Spleen (tissue), 11 donors: ENCODE data around the gene URGCP. TPM values are rescaled to one million over a fixed set of nuclear protein-coding genes. Genes with fewer than 3 reads are reported as not detected.

Source experiments
- DNase-seq: peaks from one replicate; pipeline ENCODE4 v3.0.0-alpha.2; 2020
- H3K27ac ChIP-seq, 8 donors: fragments of 200-600 bp; sonication (generic) in 7 of 8; 1 replicate in 4 of 8; 2 replicates in 4 of 8; pipeline versions ENCODE4 v1.5.0 to v1.8.0; 2016 to 2021; ENCODE audit warnings: inconsistent platforms in 4 of 8, mild to moderate bottlenecking in 4 of 8, moderate library complexity in 1 of 8
- H3K27me3 ChIP-seq, 7 donors: fragments of 200-600 bp; sonication (generic) in 6 of 7; replicated peaks in 1 of 7; 1 replicate in 4 of 7; 2 replicates in 3 of 7; pipeline versions ENCODE4 v1.5.0 to v1.8.0; 2016 to 2021; ENCODE audit warnings: inconsistent platforms in 3 of 7, mild to moderate bottlenecking in 1 of 7
- H3K36me3 ChIP-seq, 6 donors: fragments of 200-600 bp; sonication (generic) in 5 of 6; 1 replicate in 4 of 6; 2 replicates in 2 of 6; pipeline versions ENCODE4 v1.5.0 to v1.8.0; 2016 to 2021; ENCODE audit warnings: inconsistent platforms in 2 of 6
- H3K4me1 ChIP-seq, 6 donors: fragments of 200-600 bp; sonication (generic) in 5 of 6; 1 replicate in 3 of 6; 2 replicates in 3 of 6; pipeline versions ENCODE4 v1.5.0 to v1.8.0; 2016 to 2021; ENCODE audit warnings: inconsistent platforms in 3 of 6
- H3K4me3 ChIP-seq, 8 donors: fragments of 200-600 bp; sonication (generic) in 7 of 8; 1 replicate in 4 of 8; 2 replicates in 4 of 8; pipeline versions ENCODE4 v1.5.0 to v1.8.0; 2016 to 2021; ENCODE audit warnings: inconsistent platforms in 4 of 8, mild to moderate bottlenecking in 4 of 8, moderate library complexity in 2 of 8
- H3K9me3 ChIP-seq, 8 donors: fragments of 200-600 bp; sonication (generic) in 7 of 8; 1 replicate in 4 of 8; 2 replicates in 4 of 8; pipeline versions ENCODE4 v1.5.0 to v1.8.0; 2016 to 2021; ENCODE audit warnings: inconsistent platforms in 4 of 8
- CTCF ChIP-seq, 11 experiments: fragments of 200-600 bp in 7 of 11; fragments of 450-650 bp in 4 of 11; sonication (generic) in 4 of 11; IDR thresholded peaks in 8 of 11; conservative IDR thresholded peaks in 3 of 11; 1 replicate in 7 of 11; 2 replicates in 4 of 11; pipeline versions ENCODE4 v1.4.0 to v1.8.0; 2016 to 2021; ENCODE audit warnings: antibody characterized with exemption in 11 of 11, inconsistent platforms in 4 of 11, mild to moderate bottlenecking in 1 of 11
- POLR2A ChIP-seq, 3 donors: fragments of 450-650 bp; IDR thresholded peaks; one replicate each; pipeline ENCODE4 v1.5.1; 2017; ENCODE audit warnings: antibody characterized with exemption in 3 of 3, mild to moderate bottlenecking in 1 of 3
- POLR2AphosphoS5 ChIP-seq, 3 donors: sonication (generic); formaldehyde crosslinking; IDR thresholded peaks; one replicate each; pipeline ENCODE4 v1.5.1; 2017; ENCODE audit warnings: antibody characterized with exemption in 3 of 3
- WGBS, 5 donors: extraction: QIAGEN DNeasy Blood & Tissue Kit in 3 of 5; methylation state at CpG; one replicate each; pipeline versions ENCODE4 v1.1.5 to v1.1.7; 2013 to 2018; 5-methylcytosine and 5-hydroxymethylcytosine counted together
- intact Hi-C: fragments of 100-400 bp; cut with DNase I; formaldehyde crosslinking; loops from one replicate; pipeline ENCODE4 v1.15.0; 2023; ENCODE audit warnings: low total_unique reads
- polyA plus RNA-seq, 3 donors: library from polyadenylated mRNA; stranded (reverse); fragments of 200-250 nt; gene quantifications; one replicate each; pipeline ENCODE4 v1.2.1, GENCODE V29; 2013
- total RNA-seq, 7 donors: library from RNA; depleted of rRNA in 3 of 7; stranded (reverse); fragments of >200 nt in 3 of 7; fragmentation: NEBNext Ultra II Directional in 4 of 7; extraction: Animal tissue kit (Norgen Biotek cat#: 25700) in 4 of 7; gene quantifications; one replicate each; pipeline versions ENCODE4 v1.1.0 to v1.2.1, GENCODE V29; 2016 to 2021
- donor health status: healthy with polysubstance abuse.
- donor health status: DM: no; HTN: no; CAD: no; lungs with moderate emphysema.
- donor health status: DM: no; HTN: no; CAD: no.
- donor health status: Bipolar disorder and iron deficiency.
- donor health status: healthy.
- donor health status: DM: no; HTN: no; CAD: no.
- donor health status: DM: yes; HTN: yes; CAD: no.

URGCP gene
- total and polyA plus RNA-seq, 10 donors: 8.6 to 32.1 (median 24.6) TPM

GRCh38 chr7:43869867-43870240 lies 36.5 kb downstream of the URGCP start:
- Histone ChIP-seq H3K4me3 (peak overlapping the region; percentile 71 to 94 (median 80)), H3K27me3 (no peaks in the 10 kb centered on the region), H3K4me1 (peaks cover 9 to 33% (median 22%) of the 10 kb centered on the region in 6 donors), H3K36me3 (peaks cover 0 to 35% (median 20%) of the 10 kb centered on the region in 6 donors), H3K9me3 (no peaks in the 10 kb centered on the region), H3K27ac (peak overlapping the region; percentile 74 to 90 (median 82))
- 30 to 38% (median 34%) methylated on average over 13 of the region's 13 CpGs for WGBS, 5 donors
- intact Hi-C loops: no loop called here
- TF ChIP-seq CTCF (IDR thresholded peaks at IDR 0.05 in 8 of 11, conservative IDR thresholded peaks at IDR 0.05 in 3 of 11) (no peak), POLR2AphosphoS5 (IDR thresholded peaks at IDR 0.05) (no peak), POLR2A (IDR thresholded peaks at IDR 0.05) (no peak)
- DNase-seq: peak; percentile 70

- Histone ChIP-seq H3K9me3 (no peaks in the 10 kb centered on the region), H3K4me1 (peaks cover 9 to 33% (median 22%) of the 10 kb centered on the region in 6 donors), H3K4me3 (peak within 1 kb of the TSS; percentile 71 to 94 (median 80)), H3K27me3 (no peaks in the 10 kb centered on the region), H3K27ac (peak within 1 kb of the TSS; percentile 74 to 90 (median 82)), H3K36me3 (peaks cover 0 to 31% (median 20%) of the 10 kb centered on the region in 6 donors)
- DNase-seq: peak; percentile 99
- TF ChIP-seq CTCF (IDR thresholded peaks at IDR 0.05 in 8 of 11, conservative IDR thresholded peaks at IDR 0.05 in 3 of 11): no peak
- TF ChIP-seq POLR2A (IDR thresholded peaks at IDR 0.05): peak in 1 of 3 donors; percentile 11
- TF ChIP-seq POLR2AphosphoS5 (IDR thresholded peaks at IDR 0.05): peak; percentile 94 to 95 (median 95)
- intact Hi-C loops: no loop called here
- 0 to 1% (median 0%) methylated on average over 50 to 81 of the region's 81 CpGs for WGBS, 5 donors
These were observed 37.2 kb downstream of the URGCP start, which contains the start of gene MRPS24 for GRCh38 chr7:43869006-43869866. Gene MRPS24 (minus strand): TSS chr7:43869517. CDS start chr7:43869495, 22 bp downstream.

GRCh38 chr7:43868681-43869005 lies 37.8 kb downstream of the URGCP start:
- Histone ChIP-seq H3K4me1 (peaks cover 9 to 33% (median 22%) of the 10 kb centered on the region in 6 donors), H3K4me3 (peak overlapping the region; percentile 71 to 94 (median 80)), H3K27ac (peak overlapping the region in 6 of 8 donors; percentile 74 to 90 (median 84)), H3K9me3 (no peaks in the 10 kb centered on the region), H3K27me3 (no peaks in the 10 kb centered on the region), H3K36me3 (peaks cover 0 to 31% (median 20%) of the 10 kb centered on the region in 6 donors)
- 0 to 3% (median 1%) methylated on average over 6 of the region's 6 CpGs for WGBS, 5 donors
- intact Hi-C loops: no loop called here
- DNase-seq: no peak
- no peak for TF ChIP-seq CTCF (IDR thresholded peaks at IDR 0.05 in 8 of 11, conservative IDR thresholded peaks at IDR 0.05 in 3 of 11)
- TF ChIP-seq POLR2A (IDR thresholded peaks at IDR 0.05): no peak

- H3K36me3 ChIP-seq: peaks cover 0 to 31% (median 20%) of the 10 kb centered on the region in 6 donors
- H3K4me3 ChIP-seq: peak overlapping the region; percentile 71 to 94 (median 80)
- H3K27ac ChIP-seq: peak overlapping the region in 4 of 8 donors; percentile 74 to 90 (median 84)
- H3K9me3 ChIP-seq: no peaks in the 10 kb centered on the region
- intact Hi-C loops: no loop called here
- TF ChIP-seq CTCF (IDR thresholded peaks at IDR 0.05 in 8 of 11, conservative IDR thresholded peaks at IDR 0.05 in 3 of 11) (no peak), POLR2AphosphoS5 (IDR thresholded peaks at IDR 0.05) (no peak), POLR2A (IDR thresholded peaks at IDR 0.05) (no peak)
- DNase-seq: peak; percentile 43
- peaks cover 9 to 33% (median 21%) of the 10 kb centered on the region in 6 donors for H3K4me1 ChIP-seq
- 66 to 73% (median 69%) methylated on average over 7 of the region's 7 CpGs for WGBS, 5 donors
- H3K27me3 ChIP-seq: no peaks in the 10 kb centered on the region
These were observed 38.2 kb downstream of the URGCP start for GRCh38 chr7:43868181-43868580.
